A549 treated with CpdA at 1 μM for 4 hours (cell line): ENCODE measurements around the gene TSPAN4. TPM values are rescaled to one million over a fixed set of nuclear protein-coding genes. Genes with fewer than 3 reads are reported as not detected.

Source experiments
- total RNA-seq: library from RNA; stranded (reverse); fragments of 200-300 nt; extraction: Qiagen RNA extraction; gene quantifications from 5 replicates; pipeline ENCODE4 v1.2.3, GENCODE V29; 2022; ENCODE audit warnings: low read depth

TSPAN4 gene, protein sequence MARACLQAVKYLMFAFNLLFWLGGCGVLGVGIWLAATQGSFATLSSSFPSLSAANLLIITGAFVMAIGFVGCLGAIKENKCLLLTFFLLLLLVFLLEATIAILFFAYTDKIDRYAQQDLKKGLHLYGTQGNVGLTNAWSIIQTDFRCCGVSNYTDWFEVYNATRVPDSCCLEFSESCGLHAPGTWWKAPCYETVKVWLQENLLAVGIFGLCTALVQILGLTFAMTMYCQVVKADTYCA
- total RNA-seq = 117 to 183 TPM (median 173 TPM) in 5 replicates

GRCh38 chr11:842370-843002 lies at the start of gene TSPAN4, which contains the start of gene POLR2L:
TSPAN4 (plus strand) TSS chr11:842852; CDS start chr11:850305, 7,453 bp downstream.
POLR2L (minus strand) TSS chr11:842529; CDS start chr11:842508, 21 bp downstream.

GRCh38 chr11:798093-798713 lies 44.4 kb upstream of the TSPAN4 start, which contains the start of gene SLC25A22:
SLC25A22 (minus strand) TSS chr11:798281; CDS start chr11:795006, 3,275 bp downstream.

GRCh38 chr11:809287-810039 lies 33.2 kb upstream of the TSPAN4 start, which contains the start of gene RPLP2:
RPLP2 (plus strand) TSS chr11:809967; CDS start chr11:810235, 268 bp downstream.

GRCh38 chr11:818396-819128 lies 24.1 kb upstream of the TSPAN4 start, which contains the start of gene PNPLA2:
PNPLA2 (plus strand) TSS chr11:818914; CDS start chr11:819719, 805 bp downstream.

GRCh38 chr11:827897-828192 lies 14.8 kb upstream of the TSPAN4 start, which contains the start of gene CRACR2B:
CRACR2B (plus strand) TSS chr11:827919; CDS start chr11:828608, 689 bp downstream.

GRCh38 chr11:832529-833113 lies 10.0 kb upstream of the TSPAN4 start, which contains the start of gene CD151:
CD151 (plus strand) TSS chr11:832952; CDS start chr11:836070, 3,118 bp downstream.

DNA sequence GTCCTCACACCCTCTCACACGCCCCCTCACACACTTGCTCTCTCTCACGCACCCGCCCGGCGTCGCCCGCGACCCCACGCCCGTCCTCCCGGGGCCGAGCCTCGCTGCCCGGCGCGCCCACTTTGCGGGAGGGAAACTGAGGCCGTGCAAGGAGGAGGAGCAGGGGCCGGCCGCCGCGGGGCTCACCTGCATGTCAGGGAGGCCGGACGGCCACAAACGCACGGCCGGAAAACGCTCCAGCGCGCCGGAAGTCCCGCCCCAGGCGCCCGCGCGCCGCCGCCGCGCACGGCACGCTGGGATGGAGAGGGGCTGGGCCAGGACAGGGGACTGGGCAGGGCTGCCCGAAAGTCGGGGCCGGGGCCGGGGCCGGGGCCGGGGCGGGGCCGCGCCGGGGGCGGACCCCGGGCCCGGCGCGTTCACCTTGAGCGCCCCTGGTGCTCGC lies 68.0 kb downstream of the TSPAN4 start, which contains the start of gene CHID1:
TSS of gene CHID1 (minus strand) at position 222 of the 442 bp plus-strand sequence. CDS start 5,994 bp downstream, outside the sequence.

Other genes with a start within 250 kb of the TSPAN4 start
- gene IRF7, start 226.9 kb upstream of the TSPAN4 start, total RNA-seq = 4.7 to 6.9 TPM (median 6.3 TPM) in 5 replicates
- 0.03 to 0.19 TPM (median 0.03 TPM) in 3 of 5 replicates, not detected in the others for gene CDHR5, start 217.9 kb upstream of the TSPAN4 start, total RNA-seq
- not detected in 5 replicates for gene SCT, start 215.7 kb upstream of the TSPAN4 start, total RNA-seq
- 0.13 to 0.41 TPM (median 0.28 TPM) in 4 of 5 replicates, not detected in the other for gene DRD4, start 205.6 kb upstream of the TSPAN4 start, total RNA-seq
- gene DEAF1, start 147.6 kb upstream of the TSPAN4 start, total RNA-seq = 25.7 to 36.7 TPM (median 34.9 TPM) in 5 replicates
- gene TMEM80, start 147.0 kb upstream of the TSPAN4 start, total RNA-seq = 8.9 to 11.1 TPM (median 10.7 TPM) in 5 replicates
- gene EPS8L2, start 136.6 kb upstream of the TSPAN4 start, total RNA-seq = 78.2 to 132 TPM (median 114 TPM) in 5 replicates
- gene TALDO1, start 95.4 kb upstream of the TSPAN4 start, total RNA-seq = 415 to 447 TPM (median 432 TPM) in 5 replicates
- gene GATD1, start 65.4 kb upstream of the TSPAN4 start, total RNA-seq = 38.5 to 51.7 TPM (median 45.2 TPM) in 5 replicates
- gene CEND1, start 52.8 kb upstream of the TSPAN4 start, total RNA-seq = 1.6 to 1.8 TPM (median 1.7 TPM) in 5 replicates
- 23.3 to 38.0 TPM (median 36.9 TPM) in 5 replicates for gene SLC25A22, start 44.6 kb upstream of the TSPAN4 start, total RNA-seq
- gene PIDD1, start 37.6 kb upstream of the TSPAN4 start, total RNA-seq = 8.7 to 15.1 TPM (median 14.5 TPM) in 5 replicates
- 1,534 to 2,430 TPM (median 2,343 TPM) in 5 replicates for gene RPLP2, start 32.9 kb upstream of the TSPAN4 start, total RNA-seq
- 33.3 to 63.5 TPM (median 54.2 TPM) in 5 replicates for gene PNPLA2, start 23.9 kb upstream of the TSPAN4 start, total RNA-seq
- gene CRACR2B, start 14.9 kb upstream of the TSPAN4 start, total RNA-seq = 2.1 to 4.9 TPM (median 3.6 TPM) in 5 replicates
- gene CD151, start 9.9 kb upstream of the TSPAN4 start, total RNA-seq = 725 to 823 TPM (median 751 TPM) in 5 replicates
- 565 to 731 TPM (median 616 TPM) in 5 replicates for gene POLR2L, start 323 bp upstream of the TSPAN4 start, total RNA-seq
- gene CHID1, start 68.0 kb downstream of the TSPAN4 start, total RNA-seq = 70.7 to 81.3 TPM (median 76.3 TPM) in 5 replicates
- gene AP2A2, start 83.0 kb downstream of the TSPAN4 start, total RNA-seq = 32.1 to 39.7 TPM (median 36.5 TPM) in 5 replicates
- gene MUC6, start 193.9 kb downstream of the TSPAN4 start, total RNA-seq = under 0.01 to 0.01 TPM in 2 of 5 replicates, not detected in the others
- 0.09 to 0.54 TPM (median 0.21 TPM) in 5 replicates for gene MUC2, start 232.0 kb downstream of the TSPAN4 start, total RNA-seq